HFFc6 (cell line): ENCODE results near the gene UBAC2. TPM values are rescaled to one million over a fixed set of nuclear protein-coding genes. Genes with fewer than 3 reads are reported as not detected.
"Not testable (repeated sequence)": the region's sequence is repeated elsewhere in the genome, so short reads cannot be mapped to it uniquely, and the experiment has no call there.

Experiments used
- DNase-seq: peaks from one replicate; pipeline ENCODE4 v3.0.0-alpha.2; 2018
- H3K27ac Mint-ChIP-seq: 2 replicates; pipeline ENCODE4 v1.8.0; 2020; ENCODE audit warnings: mild to moderate bottlenecking, mixed read lengths
- H3K27me3 Mint-ChIP-seq: 2 replicates; pipeline ENCODE4 v1.8.0; 2021; ENCODE audit warnings: mild to moderate bottlenecking, moderate library complexity, mixed read lengths; ENCODE audit not compliant: insufficient read depth
- H3K36me3 Mint-ChIP-seq: 2 replicates; pipeline ENCODE4 v1.8.0; 2021; ENCODE audit warnings: low read depth, mixed read lengths
- H3K4me1 Mint-ChIP-seq: 2 replicates; pipeline ENCODE4 v1.8.0; 2020; ENCODE audit warnings: low read depth, mixed read lengths
- H3K4me3 Mint-ChIP-seq: 2 replicates; pipeline ENCODE4 v1.8.0; 2020; ENCODE audit warnings: mild to moderate bottlenecking, moderate library complexity, mixed read lengths
- H3K9me3 Mint-ChIP-seq: 2 replicates; pipeline ENCODE4 v1.8.0; 2020; ENCODE audit warnings: mild to moderate bottlenecking, mixed read lengths
- total RNA-seq, 6 experiments: library from RNA; stranded (reverse); fragmentation: NEBNext Ultra II Directional; extraction: Animal tissue kit (Norgen Biotek cat#: 25700); gene quantifications; 2 replicates in 1 of 6; 3 replicates in 5 of 6; pipeline ENCODE4 v1.2.3, GENCODE V29; 2021
- TF ChIP-seq, protein P1 (sequence below): fragments of 200-600 bp; sonication (generic); IDR thresholded peaks from 2 replicates; pipeline ENCODE4 v1.5.0; 2021; ENCODE audit warnings: antibody characterized with exemption, mild to moderate bottlenecking

The UBAC2 gene
- total RNA-seq, 6 experiments from 2014 or later: 38.8 to 53.5 (median 46.4) TPM

DNA sequence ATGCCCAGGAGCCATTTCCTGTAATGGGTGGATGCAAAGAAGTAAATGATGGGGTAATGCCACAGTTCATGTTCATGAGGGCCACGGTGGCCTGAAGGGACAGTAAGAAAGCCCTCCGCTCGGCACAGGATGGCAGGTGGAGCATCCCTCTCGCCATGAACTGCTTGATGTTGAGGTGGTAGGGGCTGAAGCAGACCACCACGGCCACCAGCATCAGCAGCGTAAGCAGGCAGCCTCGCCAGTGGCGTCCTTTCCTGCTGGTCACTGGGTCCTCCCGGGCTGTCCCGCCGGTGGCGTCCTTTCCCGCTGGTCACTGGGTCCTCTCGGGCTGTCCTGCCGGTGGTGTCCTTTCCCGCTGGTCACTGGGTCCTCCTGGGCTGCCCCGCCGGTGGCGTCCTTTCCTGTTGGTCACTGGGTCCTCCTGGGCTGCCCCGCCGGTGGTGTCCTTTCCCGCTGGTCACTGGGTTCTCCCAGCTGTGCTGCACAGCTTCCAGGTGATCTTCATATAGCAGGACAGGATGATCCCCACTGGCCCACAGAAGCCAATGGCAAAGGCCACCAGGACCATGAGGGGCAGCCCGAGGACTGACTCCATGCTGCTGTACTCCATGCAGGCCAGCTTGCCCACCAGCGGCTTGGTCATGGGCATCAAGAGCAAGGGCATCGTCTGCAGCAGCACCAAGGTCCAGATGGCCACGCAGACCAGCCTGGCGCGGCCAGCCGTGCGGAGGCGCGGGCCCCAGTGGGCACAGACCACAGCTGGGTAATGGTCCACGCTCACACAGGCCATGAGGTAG, 207.4 kb downstream of the UBAC2 start:
- Mint-ChIP-seq H3K27ac (no peak overlapping the region), H3K4me1 (0 out of 2 replicates have a peak, but pooled peaks cover 5% of the 10 kb centered on the region), H3K4me3 (no peak overlapping the region), H3K27me3 (peaks cover 45% of the 10 kb centered on the region), H3K36me3 (no peaks in the 10 kb centered on the region), H3K9me3 (peaks cover 5% of the 10 kb centered on the region; the same call in 1 of the 2 replicates)
- TF ChIP-seq, protein P1, sequence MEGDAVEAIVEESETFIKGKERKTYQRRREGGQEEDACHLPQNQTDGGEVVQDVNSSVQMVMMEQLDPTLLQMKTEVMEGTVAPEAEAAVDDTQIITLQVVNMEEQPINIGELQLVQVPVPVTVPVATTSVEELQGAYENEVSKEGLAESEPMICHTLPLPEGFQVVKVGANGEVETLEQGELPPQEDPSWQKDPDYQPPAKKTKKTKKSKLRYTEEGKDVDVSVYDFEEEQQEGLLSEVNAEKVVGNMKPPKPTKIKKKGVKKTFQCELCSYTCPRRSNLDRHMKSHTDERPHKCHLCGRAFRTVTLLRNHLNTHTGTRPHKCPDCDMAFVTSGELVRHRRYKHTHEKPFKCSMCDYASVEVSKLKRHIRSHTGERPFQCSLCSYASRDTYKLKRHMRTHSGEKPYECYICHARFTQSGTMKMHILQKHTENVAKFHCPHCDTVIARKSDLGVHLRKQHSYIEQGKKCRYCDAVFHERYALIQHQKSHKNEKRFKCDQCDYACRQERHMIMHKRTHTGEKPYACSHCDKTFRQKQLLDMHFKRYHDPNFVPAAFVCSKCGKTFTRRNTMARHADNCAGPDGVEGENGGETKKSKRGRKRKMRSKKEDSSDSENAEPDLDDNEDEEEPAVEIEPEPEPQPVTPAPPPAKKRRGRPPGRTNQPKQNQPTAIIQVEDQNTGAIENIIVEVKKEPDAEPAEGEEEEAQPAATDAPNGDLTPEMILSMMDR: no peak
- no peak for DNase-seq

DNA sequence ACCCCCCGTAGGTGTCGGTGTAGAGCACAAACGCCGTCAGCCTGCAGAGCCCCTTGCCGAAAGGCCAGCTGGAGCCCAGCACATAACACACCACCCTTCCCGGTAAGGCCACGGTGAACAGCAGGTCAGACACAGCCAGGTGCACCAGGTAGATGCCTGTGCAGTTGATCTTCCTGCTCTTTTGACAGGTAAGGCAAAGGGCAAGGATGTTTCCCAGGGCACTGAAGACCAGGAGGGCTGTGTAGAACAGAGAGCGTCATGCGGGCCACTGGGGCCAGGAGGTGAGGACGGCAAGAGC, 208.0 kb downstream of the UBAC2 start:
- Mint-ChIP-seq H3K36me3 (no peaks in the 10 kb centered on the region), H3K27me3 (peaks cover 45% of the 10 kb centered on the region), H3K4me1 (0 out of 2 replicates have a peak, but pooled peaks cover 5% of the 10 kb centered on the region), H3K4me3 (no peak overlapping the region), H3K27ac (no peak overlapping the region), H3K9me3 (peaks cover 5% of the 10 kb centered on the region; the same call in 1 of the 2 replicates)
- TF ChIP-seq, protein P1: no peak
- DNase-seq: no peak

DNA sequence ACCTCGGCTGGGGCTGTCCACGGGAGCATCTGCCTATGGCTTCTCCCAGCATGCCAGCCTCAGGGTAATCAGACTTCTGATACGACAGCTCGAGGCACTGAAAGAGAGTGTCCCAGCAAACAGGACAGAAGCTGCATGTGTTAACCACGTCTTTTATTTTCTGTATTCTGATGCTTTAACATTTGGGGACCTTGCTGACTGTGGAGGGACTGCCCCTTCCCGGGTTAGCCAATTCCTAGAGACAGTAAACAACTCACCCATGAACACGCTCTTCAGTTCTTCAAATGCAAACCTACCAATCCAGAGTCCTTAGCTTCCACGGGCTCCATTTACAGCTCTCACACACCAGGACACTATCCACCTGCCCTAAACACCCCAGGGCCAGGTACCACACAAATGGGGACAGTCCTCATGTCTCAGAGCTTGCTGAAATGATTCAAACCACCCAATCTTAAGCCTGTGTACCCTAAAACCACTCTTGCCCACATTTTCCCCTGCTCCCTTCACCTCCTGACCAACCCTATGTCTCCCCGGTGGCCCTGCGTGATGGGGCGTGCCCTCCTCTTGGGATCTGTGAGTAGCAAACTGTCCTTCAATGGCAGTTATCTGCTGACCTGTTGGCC, 208.9 kb downstream of the UBAC2 start:
- DNase-seq, H3K27ac Mint-ChIP-seq, H3K4me3 Mint-ChIP-seq, H3K9me3 Mint-ChIP-seq, H3K36me3 Mint-ChIP-seq, H3K4me1 Mint-ChIP-seq: not testable (repeated sequence)
- H3K27me3 Mint-ChIP-seq: peaks cover 39% of the 10 kb centered on the region

DNA sequence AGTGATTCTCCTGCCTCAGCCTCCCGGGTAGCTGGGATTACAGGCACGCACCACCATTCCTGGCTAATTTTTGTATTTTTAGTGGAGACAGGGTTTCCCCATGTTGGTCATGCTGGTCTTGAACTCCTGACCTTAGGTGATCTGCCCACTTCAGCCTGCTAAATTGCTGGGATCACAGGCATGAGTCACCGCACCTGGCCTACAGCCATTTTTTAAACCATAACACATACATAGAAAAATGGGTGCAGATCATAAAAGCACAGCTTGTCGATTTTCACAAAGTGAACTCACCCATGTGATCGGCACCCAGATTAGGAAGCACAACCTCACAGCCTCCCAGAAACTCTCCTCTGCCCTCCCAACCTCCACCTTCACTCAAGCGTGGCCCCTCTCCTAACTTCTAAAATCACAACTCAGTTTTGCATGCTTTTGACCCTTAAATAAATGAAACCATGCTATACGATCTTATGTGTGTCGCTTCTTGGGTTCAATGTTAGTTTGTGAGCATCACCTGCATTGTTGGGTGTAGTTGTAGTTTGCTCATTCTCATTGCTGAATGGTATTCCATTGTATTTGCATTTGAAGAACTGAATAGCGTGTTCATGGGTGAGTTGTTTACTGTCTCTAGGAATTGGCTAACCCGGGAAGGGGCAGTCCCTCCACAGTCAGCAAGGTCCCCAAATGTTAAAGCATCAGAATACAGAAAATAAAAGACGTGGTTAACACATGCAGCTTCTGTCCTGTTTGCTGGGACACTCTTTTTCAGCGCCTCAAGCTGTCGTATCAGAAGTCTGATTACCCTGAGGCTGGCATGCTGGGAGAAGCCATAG, 210.2 kb downstream of the UBAC2 start:
- not testable (repeated sequence) for H3K4me1 Mint-ChIP-seq, H3K9me3 Mint-ChIP-seq, DNase-seq, H3K27ac Mint-ChIP-seq, H3K4me3 Mint-ChIP-seq, H3K36me3 Mint-ChIP-seq
- peaks cover 30% of the 10 kb centered on the region for H3K27me3 Mint-ChIP-seq

DNA sequence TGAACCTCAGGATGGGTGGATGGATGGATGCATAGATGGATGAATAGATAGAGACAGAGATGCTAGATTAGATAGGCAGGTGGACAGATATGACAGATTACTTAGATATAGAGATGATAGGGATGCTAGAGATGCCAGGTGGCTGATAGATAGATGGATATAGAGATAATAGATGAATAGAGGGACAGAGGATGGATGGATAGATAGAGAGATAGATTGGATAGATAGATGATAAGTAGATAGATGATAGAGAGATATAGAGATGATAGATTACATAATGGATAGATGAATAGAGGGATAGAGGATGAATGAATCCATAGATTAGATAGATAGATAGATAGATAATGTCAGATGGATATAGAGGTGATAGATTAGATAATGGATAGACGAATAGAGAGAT, 212.2 kb downstream of the UBAC2 start:
- Mint-ChIP-seq H3K9me3 (peaks cover 5% of the 10 kb centered on the region; the same call in 1 of the 2 replicates), H3K4me1 (no peaks in the 10 kb centered on the region), H3K27ac (no peak overlapping the region), H3K36me3 (no peaks in the 10 kb centered on the region), H3K4me3 (no peak overlapping the region), H3K27me3 (peaks cover 29% of the 10 kb centered on the region)
- DNase-seq: no peak
- TF ChIP-seq, protein P1: no peak

DNA sequence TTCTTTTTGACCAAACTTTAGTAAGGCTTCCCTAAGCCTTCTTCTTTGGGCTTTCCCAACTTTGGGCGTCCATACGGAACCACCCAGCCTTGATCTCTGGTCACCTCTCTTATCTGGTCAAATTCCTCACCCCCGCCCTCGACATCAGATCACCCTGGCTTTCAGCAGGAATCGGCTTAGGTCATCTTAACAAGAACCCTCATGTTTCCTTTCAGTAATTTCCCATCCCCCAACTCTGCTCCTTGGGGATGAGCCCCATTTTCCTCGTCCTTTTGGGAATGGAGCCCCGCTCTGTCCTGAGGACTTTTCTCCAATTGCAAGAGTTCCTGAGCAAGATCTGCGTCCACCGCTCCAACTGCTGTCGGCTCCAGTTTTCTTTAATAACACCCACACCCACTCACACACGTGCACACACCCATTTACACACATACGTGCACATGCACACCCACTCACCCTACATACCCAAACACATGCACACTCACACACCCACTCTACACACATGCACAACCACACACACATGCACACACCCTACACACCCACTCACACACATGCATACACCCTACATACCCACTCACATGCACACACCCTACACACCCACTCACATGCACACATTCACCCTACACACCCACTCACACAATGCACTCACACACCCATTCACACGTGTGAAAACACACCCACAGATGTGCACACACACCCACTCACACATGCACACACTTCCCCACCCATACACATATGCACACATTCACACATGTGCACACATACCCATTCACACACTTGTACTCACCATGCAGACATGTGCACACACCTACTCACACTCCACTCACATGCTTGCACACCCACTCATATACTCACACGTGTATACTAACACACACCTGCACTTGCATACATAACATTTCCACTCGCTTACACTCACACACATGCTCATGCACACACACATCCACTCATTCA, 213.7 kb downstream of the UBAC2 start:
- DNase-seq: no peak

More for the DNA sequence above, 213.7 kb downstream of the UBAC2 start:
- TF ChIP-seq, protein P1: no peak
- Mint-ChIP-seq H3K27ac (no peak overlapping the region), H3K9me3 (peaks cover 5% of the 10 kb centered on the region; the same call in 1 of the 2 replicates), H3K27me3 (peaks cover 26% of the 10 kb centered on the region), H3K4me1 (no peaks in the 10 kb centered on the region), H3K36me3 (no peaks in the 10 kb centered on the region), H3K4me3 (no peak overlapping the region)
